ENCODE measurements around the gene PCGF3. TPM values are rescaled to one million over a fixed set of nuclear protein-coding genes. Genes with fewer than 3 reads are reported as not detected.
"Not testable (repeated sequence)": the region's sequence is repeated elsewhere in the genome, so short reads cannot be mapped to it uniquely, and the experiment has no call there.

Gene PCGF3
- polyA plus RNA-seq, 1 experiment, result 37.2 TPM

DNA sequence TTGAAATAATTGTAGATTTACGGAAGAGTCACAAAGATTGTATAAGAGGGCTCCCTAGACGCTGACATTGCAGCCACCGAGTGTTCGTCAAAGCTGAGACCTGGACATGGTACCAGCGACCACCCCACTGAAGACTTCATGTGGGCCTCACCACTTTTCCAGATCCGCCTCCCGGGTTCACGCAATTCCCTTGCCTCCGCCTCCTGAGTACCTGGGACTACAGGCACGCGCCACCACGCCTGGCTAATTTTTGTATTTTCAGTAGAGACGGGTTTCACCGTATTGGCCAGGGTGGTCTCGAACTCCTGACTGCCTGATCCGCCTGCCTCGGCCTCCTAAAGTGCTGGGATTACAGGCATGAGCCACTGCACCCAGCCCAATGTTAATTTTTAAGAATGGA is 90.6 kb downstream of the PCGF3 start:
- H3K4me3 ChIP-seq (ENCODE audit: low read depth, low read length), result no peak overlapping the region
- no peaks in the 10 kb centered on the region; the same call in 1 of the 2 replicates for H3K9me3 ChIP-seq (ENCODE audit: control insufficient read depth, insufficient read depth, low read length)
- ChIA-PET POLR2A (no interaction called here), CTCF (no interaction called here)
- peaks cover 62% of the 10 kb centered on the region for H3K27me3 ChIP-seq (ENCODE audit: control insufficient read depth, insufficient read depth, low read length)
- no peak overlapping the region for H3K27ac ChIP-seq (ENCODE audit: low read depth, low read length)
- TF ChIP-seq, protein P1, sequence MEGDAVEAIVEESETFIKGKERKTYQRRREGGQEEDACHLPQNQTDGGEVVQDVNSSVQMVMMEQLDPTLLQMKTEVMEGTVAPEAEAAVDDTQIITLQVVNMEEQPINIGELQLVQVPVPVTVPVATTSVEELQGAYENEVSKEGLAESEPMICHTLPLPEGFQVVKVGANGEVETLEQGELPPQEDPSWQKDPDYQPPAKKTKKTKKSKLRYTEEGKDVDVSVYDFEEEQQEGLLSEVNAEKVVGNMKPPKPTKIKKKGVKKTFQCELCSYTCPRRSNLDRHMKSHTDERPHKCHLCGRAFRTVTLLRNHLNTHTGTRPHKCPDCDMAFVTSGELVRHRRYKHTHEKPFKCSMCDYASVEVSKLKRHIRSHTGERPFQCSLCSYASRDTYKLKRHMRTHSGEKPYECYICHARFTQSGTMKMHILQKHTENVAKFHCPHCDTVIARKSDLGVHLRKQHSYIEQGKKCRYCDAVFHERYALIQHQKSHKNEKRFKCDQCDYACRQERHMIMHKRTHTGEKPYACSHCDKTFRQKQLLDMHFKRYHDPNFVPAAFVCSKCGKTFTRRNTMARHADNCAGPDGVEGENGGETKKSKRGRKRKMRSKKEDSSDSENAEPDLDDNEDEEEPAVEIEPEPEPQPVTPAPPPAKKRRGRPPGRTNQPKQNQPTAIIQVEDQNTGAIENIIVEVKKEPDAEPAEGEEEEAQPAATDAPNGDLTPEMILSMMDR (IDR thresholded peaks at IDR 0.05; ENCODE audit: low read depth, low read length), result no peak
- no peak for DNase-seq (ENCODE audit: low read depth, low spot score)

DNA sequence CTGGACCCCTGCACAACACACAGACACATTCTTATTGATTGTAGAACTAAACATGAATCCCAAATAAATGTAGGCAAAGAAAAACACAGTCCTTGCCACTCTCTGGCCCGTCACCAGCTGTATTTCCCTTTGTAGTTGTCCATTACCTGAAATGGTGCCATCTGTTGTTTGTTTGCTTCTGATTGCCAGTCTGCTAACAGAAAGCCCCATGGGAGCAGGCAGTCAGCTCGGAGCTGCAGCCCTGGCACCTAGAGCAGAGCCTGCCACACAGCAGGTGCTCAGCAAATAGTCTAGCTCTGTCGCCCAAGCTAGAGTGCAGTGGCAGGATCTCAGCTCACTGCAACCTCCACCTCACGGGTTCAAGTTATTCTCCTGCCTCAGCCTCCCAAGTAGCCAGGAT is 91.4 kb downstream of the PCGF3 start:
- ChIA-PET CTCF (no interaction called here), POLR2A (no interaction called here)
- Histone ChIP-seq H3K27me3 (ENCODE audit: control insufficient read depth, insufficient read depth, low read length) (peaks cover 59% of the 10 kb centered on the region), H3K4me3 (ENCODE audit: low read depth, low read length) (no peak overlapping the region), H3K9me3 (ENCODE audit: control insufficient read depth, insufficient read depth, low read length) (peaks cover 3% of the 10 kb centered on the region; the same call in 1 of the 2 replicates), H3K27ac (ENCODE audit: low read depth, low read length) (no peak overlapping the region)
- DNase-seq (ENCODE audit: low read depth, low spot score), result no peak
- TF ChIP-seq, protein P1 (IDR thresholded peaks at IDR 0.05; ENCODE audit: low read depth, low read length), result no peak

DNA sequence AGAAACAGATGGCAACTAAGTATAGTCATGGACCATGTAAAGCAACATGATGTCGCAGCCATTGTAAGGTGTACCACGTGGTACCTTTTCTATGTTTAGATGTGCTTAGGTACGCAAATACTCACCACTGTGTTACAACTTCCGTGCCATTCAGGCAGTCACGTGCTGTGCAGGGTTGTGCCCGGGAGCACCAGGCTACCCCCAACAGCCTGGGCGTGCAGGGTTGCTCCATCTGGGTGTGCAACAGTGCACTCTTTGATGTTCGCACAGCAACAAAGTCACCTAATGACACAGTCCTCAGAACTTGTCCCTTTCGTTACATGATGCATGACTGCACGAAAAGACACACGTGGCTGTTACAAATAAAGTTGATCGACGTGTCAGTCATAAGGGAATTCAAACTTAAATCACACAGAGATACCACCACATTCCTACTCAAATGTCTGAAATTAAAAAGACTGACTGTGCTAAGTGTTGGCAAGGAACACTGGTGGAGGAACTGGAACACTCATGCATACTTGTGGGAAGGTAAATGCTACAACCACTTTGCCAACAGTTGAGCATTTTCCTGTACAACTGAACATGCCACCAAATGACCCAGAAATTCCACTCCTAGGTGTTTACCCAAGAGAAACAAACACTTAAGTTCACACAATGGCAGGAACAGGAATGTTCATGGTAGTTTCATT is 95.9 kb downstream of the PCGF3 start:
- H3K4me3 ChIP-seq (ENCODE audit: low read depth, low read length), result no peak overlapping the region
- CTCF ChIA-PET, result no interaction called here
- peaks cover 19% of the 10 kb centered on the region for H3K27me3 ChIP-seq (ENCODE audit: control insufficient read depth, insufficient read depth, low read length)
- TF ChIP-seq, protein P1 (IDR thresholded peaks at IDR 0.05; ENCODE audit: low read depth, low read length), result no peak
- POLR2A ChIA-PET, result no interaction called here
- no peak for DNase-seq (ENCODE audit: low read depth, low spot score)
- H3K27ac ChIP-seq (ENCODE audit: low read depth, low read length), result no peak overlapping the region
- peaks cover 10% of the 10 kb centered on the region; the same call in 1 of the 2 replicates for H3K9me3 ChIP-seq (ENCODE audit: control insufficient read depth, insufficient read depth, low read length)

DNA sequence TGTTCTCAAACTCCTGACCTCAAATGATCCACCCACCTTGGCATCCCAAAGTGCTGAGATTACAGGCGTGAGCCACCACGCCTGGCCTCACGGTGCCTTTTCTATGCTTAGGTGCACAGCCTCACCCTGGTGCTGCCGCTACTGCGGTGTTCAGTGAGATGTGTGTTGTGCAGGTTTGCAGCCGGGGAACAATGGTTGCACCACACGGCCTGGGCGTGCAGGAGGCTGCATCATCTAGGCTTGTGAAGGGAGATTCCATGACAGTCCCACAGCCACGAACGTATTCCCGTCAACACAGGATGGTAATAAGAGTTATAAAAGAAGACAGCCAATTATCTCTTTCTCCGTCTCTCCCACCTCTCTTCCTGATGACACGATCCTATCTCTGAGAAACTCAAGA is 98.3 kb downstream of the PCGF3 start:
- POLR2A ChIA-PET, result no interaction called here
- H3K27me3 ChIP-seq (ENCODE audit: control insufficient read depth, insufficient read depth, low read length), result peaks cover 18% of the 10 kb centered on the region
- H3K27ac ChIP-seq (ENCODE audit: low read depth, low read length), result no peak overlapping the region
- CTCF ChIA-PET, result no interaction called here
- peaks cover 10% of the 10 kb centered on the region; the same call in 1 of the 2 replicates for H3K9me3 ChIP-seq (ENCODE audit: control insufficient read depth, insufficient read depth, low read length)
- no peak for DNase-seq (ENCODE audit: low read depth, low spot score)
- TF ChIP-seq, protein P1 (IDR thresholded peaks at IDR 0.05; ENCODE audit: low read depth, low read length), result no peak
- no peak overlapping the region for H3K4me3 ChIP-seq (ENCODE audit: low read depth, low read length)

DNA sequence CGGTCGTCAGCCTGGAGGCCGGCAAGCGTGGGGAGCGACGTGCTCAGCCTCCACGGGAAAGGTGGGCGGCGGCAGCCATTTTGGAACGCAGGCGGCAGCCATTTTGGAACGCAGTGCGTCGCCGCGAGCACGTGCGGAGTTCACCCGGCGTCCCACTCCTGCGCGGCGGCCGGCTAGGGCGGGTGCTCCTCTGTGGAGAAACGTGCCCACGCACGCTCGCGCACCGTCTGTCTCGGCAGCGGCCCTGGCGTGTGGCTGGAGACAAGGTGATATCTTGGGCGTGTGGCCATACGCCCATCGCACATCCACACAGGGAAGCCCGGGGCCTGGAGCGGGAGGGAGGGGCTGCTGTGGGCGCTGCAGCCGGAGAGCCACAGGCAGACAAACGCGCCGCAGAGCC is 99.2 kb downstream of the PCGF3 start:
- ChIA-PET POLR2A (no interaction called here), CTCF (no interaction called here)
- TF ChIP-seq, protein P1 (IDR thresholded peaks at IDR 0.05; ENCODE audit: low read depth, low read length), result no peak

DNA sequence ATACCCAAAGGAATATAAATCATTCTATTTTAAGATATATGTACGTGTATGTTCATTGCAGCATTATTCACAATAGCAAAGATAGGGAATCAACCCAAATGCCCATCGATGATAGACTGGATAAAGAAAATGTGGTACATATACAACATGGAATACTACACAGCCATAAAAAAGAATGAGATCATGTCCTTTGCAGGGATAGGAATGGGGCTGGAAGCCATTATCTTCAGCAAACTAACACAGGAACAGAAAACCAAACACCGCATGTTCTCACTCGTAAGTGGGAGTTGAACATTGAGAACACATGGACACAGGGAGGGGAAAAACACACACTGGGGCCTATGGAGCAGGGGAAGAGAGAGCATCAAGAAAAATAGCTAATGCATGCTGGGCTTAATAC is 101.3 kb downstream of the PCGF3 start:
- H3K27me3 ChIP-seq (ENCODE audit: control insufficient read depth, insufficient read depth, low read length), result peaks cover 15% of the 10 kb centered on the region
- H3K27ac ChIP-seq (ENCODE audit: low read depth, low read length); H3K4me3 ChIP-seq (ENCODE audit: low read depth, low read length); POLR2A ChIA-PET; DNase-seq (ENCODE audit: low read depth, low spot score); CTCF ChIA-PET: not testable (repeated sequence)
- peaks cover 10% of the 10 kb centered on the region; the same call in 1 of the 2 replicates for H3K9me3 ChIP-seq (ENCODE audit: control insufficient read depth, insufficient read depth, low read length)

More for the DNA sequence above, 99.2 kb downstream of the PCGF3 start:
- Histone ChIP-seq H3K27me3 (ENCODE audit: control insufficient read depth, insufficient read depth, low read length) (peaks cover 14% of the 10 kb centered on the region), H3K9me3 (ENCODE audit: control insufficient read depth, insufficient read depth, low read length) (peaks cover 10% of the 10 kb centered on the region; the same call in 1 of the 2 replicates), H3K27ac (ENCODE audit: low read depth, low read length) (no peak overlapping the region), H3K4me3 (ENCODE audit: low read depth, low read length) (no peak overlapping the region)
- DNase-seq (ENCODE audit: low read depth, low spot score), result no peak

Data from AG04450 (cell line).